Measurements from ENCODE around the gene MED13L.

DNA sequence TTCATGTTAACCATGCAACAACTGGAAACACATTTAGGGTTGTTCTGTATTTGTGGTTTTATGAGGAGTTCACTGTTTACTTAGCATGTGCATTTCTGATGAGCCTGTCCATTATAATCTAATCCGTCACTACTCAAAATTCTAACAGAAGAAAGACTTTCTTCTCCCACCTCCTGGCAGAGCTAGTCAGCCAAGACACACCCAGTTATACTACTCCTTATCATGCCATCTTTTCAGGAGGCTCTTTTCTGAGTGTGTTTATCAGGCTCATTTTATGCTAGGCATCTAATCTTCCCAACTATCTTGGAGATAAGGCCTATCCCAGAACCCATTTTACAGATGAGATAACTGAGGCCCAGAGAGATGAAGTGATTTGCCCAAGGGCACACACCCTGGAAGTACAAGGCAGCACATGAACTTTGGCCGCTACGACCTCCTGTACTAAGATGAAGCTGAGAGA is 10.4 kb upstream of the MED13L start:
- TF ChIP-seq, protein P1, sequence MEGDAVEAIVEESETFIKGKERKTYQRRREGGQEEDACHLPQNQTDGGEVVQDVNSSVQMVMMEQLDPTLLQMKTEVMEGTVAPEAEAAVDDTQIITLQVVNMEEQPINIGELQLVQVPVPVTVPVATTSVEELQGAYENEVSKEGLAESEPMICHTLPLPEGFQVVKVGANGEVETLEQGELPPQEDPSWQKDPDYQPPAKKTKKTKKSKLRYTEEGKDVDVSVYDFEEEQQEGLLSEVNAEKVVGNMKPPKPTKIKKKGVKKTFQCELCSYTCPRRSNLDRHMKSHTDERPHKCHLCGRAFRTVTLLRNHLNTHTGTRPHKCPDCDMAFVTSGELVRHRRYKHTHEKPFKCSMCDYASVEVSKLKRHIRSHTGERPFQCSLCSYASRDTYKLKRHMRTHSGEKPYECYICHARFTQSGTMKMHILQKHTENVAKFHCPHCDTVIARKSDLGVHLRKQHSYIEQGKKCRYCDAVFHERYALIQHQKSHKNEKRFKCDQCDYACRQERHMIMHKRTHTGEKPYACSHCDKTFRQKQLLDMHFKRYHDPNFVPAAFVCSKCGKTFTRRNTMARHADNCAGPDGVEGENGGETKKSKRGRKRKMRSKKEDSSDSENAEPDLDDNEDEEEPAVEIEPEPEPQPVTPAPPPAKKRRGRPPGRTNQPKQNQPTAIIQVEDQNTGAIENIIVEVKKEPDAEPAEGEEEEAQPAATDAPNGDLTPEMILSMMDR (IDR thresholded peaks at IDR 0.05), result no peak
- no peak for TF ChIP-seq ZFX (IDR thresholded peaks at IDR 0.05; ENCODE audit: borderline replicate concordance)

All from 22Rv1 (cell line).